Astrocyte of the cerebellum (primary cell): ENCODE measurements around the gene ZFAND3.
"Not testable (repeated sequence)": the region's sequence is repeated elsewhere in the genome, so short reads cannot be mapped to it uniquely, and the experiment has no call there.

Experiments used
- DNase-seq: peaks from one replicate; pipeline ENCODE4 v3.0.0-alpha.2; 2011; ENCODE audit warnings: low read depth
- H3K4me3 ChIP-seq: 2 replicates; pipeline ENCODE4 v1.5.1; 2011; ENCODE audit warnings: mild to moderate bottlenecking, low read depth, low read length, moderate library complexity
- in situ Hi-C: cut with HindIII; loops from 2 replicates; pipeline ENCODE4 v1.10.0; 2017; ENCODE audit warnings: low sequenced_read_pairs
- TF ChIP-seq, protein P1 (sequence below): IDR thresholded peaks from 2 replicates; pipeline ENCODE4 v1.5.1; 2012; ENCODE audit warnings: low read length, low read depth, moderate library complexity, mild to moderate bottlenecking; ENCODE audit errors: missing control alignments

Gene ZFAND3

GRCh38 chr6:37954791-37955190 is 135.3 kb downstream of the ZFAND3 start:
- TF ChIP-seq, protein P1, sequence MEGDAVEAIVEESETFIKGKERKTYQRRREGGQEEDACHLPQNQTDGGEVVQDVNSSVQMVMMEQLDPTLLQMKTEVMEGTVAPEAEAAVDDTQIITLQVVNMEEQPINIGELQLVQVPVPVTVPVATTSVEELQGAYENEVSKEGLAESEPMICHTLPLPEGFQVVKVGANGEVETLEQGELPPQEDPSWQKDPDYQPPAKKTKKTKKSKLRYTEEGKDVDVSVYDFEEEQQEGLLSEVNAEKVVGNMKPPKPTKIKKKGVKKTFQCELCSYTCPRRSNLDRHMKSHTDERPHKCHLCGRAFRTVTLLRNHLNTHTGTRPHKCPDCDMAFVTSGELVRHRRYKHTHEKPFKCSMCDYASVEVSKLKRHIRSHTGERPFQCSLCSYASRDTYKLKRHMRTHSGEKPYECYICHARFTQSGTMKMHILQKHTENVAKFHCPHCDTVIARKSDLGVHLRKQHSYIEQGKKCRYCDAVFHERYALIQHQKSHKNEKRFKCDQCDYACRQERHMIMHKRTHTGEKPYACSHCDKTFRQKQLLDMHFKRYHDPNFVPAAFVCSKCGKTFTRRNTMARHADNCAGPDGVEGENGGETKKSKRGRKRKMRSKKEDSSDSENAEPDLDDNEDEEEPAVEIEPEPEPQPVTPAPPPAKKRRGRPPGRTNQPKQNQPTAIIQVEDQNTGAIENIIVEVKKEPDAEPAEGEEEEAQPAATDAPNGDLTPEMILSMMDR = no peak
- in situ Hi-C loops = no loop called here
- no peak for DNase-seq
- no peak overlapping the region for H3K4me3 ChIP-seq

DNA sequence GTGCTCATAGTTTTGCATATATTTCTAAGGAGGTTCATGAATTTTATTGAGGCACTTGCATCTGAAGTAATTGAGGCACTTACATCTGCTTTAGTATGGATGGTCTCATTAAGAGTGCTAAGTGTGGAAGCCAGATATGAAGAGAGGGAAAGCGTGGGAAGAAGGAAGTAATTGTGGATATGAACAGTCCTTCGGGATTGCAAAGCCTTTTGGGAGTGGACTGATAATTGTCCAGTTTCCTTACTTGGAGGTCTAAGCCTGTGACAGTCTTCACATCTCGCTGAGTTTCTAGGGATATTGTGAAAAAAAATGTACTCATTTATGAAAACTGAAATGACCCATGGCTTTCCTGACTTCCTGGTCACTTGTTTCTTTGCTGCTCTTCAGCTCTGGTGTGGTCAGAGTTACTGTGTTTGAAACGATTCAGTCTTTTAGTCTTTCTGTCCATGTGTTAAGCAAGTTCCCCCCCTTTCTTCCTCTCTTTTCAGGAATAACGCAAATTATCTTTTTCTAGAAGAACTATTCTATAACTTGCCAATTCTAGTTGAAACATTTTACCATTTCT is 137.3 kb downstream of the ZFAND3 start:
- TF ChIP-seq, protein P1 = no peak
- in situ Hi-C loops = no loop called here
- no peak for DNase-seq
- H3K4me3 ChIP-seq = no peak overlapping the region

DNA sequence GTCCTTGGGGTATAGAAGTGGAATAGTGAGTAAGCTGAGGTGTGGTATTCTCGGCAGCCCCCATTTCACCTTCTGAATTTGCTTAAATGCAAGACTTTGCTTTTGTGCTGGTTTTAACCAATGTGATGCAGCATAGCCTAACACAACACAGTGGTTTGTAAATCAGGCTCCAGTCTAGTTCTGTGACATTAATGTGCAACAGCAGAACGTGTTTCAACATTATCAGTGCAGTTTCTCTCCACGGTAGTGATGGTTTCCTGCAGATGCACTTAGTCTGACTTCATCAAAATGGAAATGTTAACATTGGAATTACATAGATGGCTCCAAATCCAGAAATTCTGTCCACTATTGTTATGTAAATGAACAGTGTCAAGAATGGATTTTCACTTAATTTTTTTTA is 139.5 kb downstream of the ZFAND3 start:
- H3K4me3 ChIP-seq = no peak overlapping the region
- TF ChIP-seq, protein P1 = no peak
- DNase-seq = no peak
- in situ Hi-C loops = no loop called here

DNA sequence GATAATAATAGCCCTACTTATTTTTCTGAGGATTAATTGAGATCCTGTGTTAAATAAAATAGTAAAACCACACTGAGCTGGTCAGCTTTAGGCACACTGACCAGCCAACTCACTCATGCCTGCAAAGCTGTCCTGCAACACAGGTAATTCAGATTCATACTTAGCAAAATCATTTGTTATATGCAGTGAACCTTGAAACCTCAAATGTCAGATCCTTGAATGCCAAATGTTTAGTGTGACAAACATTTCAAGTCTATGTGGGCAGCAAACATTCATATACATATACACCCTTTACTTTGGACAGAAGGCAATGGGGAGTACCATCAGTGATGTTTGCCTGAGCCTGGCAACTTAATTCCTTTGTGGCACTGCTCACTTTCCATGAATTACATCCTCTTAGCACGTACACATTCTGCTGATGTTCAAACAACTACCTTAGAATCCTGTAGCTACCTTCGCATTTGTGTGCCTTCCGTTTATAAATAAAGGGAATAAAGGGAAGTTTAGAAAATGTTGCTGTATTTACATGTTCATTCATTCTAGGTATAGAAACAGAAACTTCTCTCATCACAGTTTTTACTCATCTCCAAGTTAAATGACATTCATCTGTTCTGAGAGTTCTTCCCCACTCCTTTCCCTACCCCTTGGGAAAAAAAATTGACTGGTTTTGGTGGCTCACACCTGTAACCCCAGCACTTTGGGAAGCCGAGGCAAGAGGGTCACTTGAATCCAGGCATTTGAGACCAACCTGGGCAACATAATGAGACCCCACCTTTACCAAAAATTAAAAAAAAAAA is 140.8 kb downstream of the ZFAND3 start:
- TF ChIP-seq, protein P1 = no peak
- in situ Hi-C loops = no loop called here
- H3K4me3 ChIP-seq = no peak overlapping the region
- no peak for DNase-seq

DNA sequence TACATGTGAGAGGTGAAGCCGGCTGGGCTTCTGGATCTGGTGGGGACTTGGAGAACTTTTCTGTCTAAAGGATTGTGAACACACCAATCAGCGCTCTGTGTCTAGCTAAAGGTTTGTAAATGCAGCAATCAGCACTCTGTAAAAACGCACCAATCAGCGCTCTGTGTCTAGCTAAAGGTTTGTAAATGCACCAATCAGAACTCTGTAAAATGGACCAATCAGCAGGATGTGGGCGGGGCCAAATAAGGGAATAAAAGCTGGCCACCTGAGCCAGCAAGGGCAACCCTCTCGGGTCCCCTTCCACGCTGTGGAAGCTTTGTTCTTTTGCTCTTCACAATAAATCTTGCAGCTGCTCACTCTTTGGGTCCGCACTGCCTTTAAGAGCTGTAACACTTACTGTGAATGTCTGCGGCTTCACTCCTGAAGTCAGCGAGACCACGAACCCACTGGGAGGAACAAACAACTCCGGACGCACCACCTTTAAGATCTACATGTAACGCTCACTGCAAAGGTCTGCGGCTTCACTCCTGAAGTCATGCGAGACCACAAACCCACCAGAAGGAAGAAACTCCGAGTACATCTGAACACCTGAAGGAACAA is 143.1 kb downstream of the ZFAND3 start:
- H3K4me3 ChIP-seq, in situ Hi-C loops, DNase-seq: not testable (repeated sequence)

- in situ Hi-C loops = no loop called here
- H3K4me3 ChIP-seq = no peak overlapping the region
- DNase-seq = peak; percentile 89
- TF ChIP-seq, protein P1 = no peak
These were observed 146.6 kb downstream of the ZFAND3 start for GRCh38 chr6:37965964-37966676.

DNA sequence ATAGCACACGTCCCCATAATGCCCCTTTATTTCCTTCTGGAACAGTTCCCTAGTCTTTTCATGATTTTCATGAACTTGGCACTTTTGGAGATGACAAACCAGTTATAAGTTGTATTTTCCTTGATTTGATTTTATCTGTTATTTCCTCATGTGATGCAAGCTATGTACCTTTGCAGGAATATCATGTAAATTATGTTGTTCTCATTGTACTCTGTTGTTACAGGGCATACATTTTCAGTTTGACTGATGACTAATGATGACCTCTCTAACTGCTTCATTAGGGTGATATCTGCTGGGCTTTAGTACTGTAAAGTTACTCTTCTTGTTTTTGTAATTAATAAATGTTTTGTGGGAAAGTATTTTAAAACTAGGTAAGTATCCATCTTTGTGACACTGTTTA is 147.3 kb downstream of the ZFAND3 start:
- no peak for DNase-seq
- in situ Hi-C loops = no loop called here

More for the DNA sequence above, 147.3 kb downstream of the ZFAND3 start:
- TF ChIP-seq, protein P1 = no peak
- H3K4me3 ChIP-seq = no peak overlapping the region
